Calu3 (cell line): ENCODE measurements around the gene RARA. TPM values are rescaled to one million over a fixed set of nuclear protein-coding genes. Genes with fewer than 3 reads are reported as not detected.

Source experiments
- BruUV-seq: library from RNA; stranded (reverse); fragments of 400-500 nt; replicated peaks from 2 replicates; lab custom pipeline; 2021; lab: Mats Ljungman, UMichigan
- CTCF ChIA-PET: fragments of 300-600 bp; sonication (Branson Sonifier 250); formaldehyde crosslinking; loops from one replicate; lab custom pipeline; 2022; ENCODE audit warnings: antibody characterized with exemption; lab: Charles Lee
- DNase-seq: peaks from one replicate; pipeline ENCODE4 v3.0.0; 2022
- H3K27ac Mint-ChIP-seq: one replicate; pipeline ENCODE4 v1.8.0; 2022; ENCODE audit warnings: mixed read lengths; ENCODE audit not compliant: unreplicated experiment
- H3K27me3 Mint-ChIP-seq: one replicate; pipeline ENCODE4 v1.8.0; 2022; ENCODE audit warnings: mixed read lengths; ENCODE audit not compliant: unreplicated experiment
- H3K36me3 Mint-ChIP-seq: one replicate; pipeline ENCODE4 v1.8.0; 2022; ENCODE audit warnings: mild to moderate bottlenecking, moderate library complexity, mixed read lengths; ENCODE audit not compliant: insufficient read depth, unreplicated experiment
- H3K4me1 Mint-ChIP-seq: one replicate; pipeline ENCODE4 v1.8.0; 2022; ENCODE audit warnings: mild to moderate bottlenecking, low read depth, mixed read lengths; ENCODE audit not compliant: unreplicated experiment
- H3K4me3 Mint-ChIP-seq: one replicate; pipeline ENCODE4 v1.8.0; 2022; ENCODE audit warnings: mild to moderate bottlenecking, low read depth, moderate library complexity, mixed read lengths; ENCODE audit not compliant: unreplicated experiment
- H3K9me3 Mint-ChIP-seq: one replicate; pipeline ENCODE4 v1.8.0; 2022; ENCODE audit warnings: low read depth, mixed read lengths; ENCODE audit not compliant: unreplicated experiment
- intact Hi-C: fragments of 100-400 bp; cut with micrococcal nuclease; formaldehyde crosslinking; loops from one replicate; pipeline ENCODE4 v1.10.0; 2022; ENCODE audit not compliant: unreplicated experiment
- total RNA-seq: library from RNA; stranded (reverse); gene quantifications from 2 replicates; pipeline ENCODE4 v1.2.3, GENCODE V29; 2022
- TF ChIP-seq, protein P1 (sequence below): fragments of 200-600 bp; IDR thresholded peaks from one replicate; pipeline ENCODE4 v1.8.0; 2022; ENCODE audit warnings: antibody characterized with exemption; ENCODE audit not compliant: unreplicated experiment

The RARA gene
- total RNA-seq, 1 experiment from 2014 or later = 150 TPM

DNA sequence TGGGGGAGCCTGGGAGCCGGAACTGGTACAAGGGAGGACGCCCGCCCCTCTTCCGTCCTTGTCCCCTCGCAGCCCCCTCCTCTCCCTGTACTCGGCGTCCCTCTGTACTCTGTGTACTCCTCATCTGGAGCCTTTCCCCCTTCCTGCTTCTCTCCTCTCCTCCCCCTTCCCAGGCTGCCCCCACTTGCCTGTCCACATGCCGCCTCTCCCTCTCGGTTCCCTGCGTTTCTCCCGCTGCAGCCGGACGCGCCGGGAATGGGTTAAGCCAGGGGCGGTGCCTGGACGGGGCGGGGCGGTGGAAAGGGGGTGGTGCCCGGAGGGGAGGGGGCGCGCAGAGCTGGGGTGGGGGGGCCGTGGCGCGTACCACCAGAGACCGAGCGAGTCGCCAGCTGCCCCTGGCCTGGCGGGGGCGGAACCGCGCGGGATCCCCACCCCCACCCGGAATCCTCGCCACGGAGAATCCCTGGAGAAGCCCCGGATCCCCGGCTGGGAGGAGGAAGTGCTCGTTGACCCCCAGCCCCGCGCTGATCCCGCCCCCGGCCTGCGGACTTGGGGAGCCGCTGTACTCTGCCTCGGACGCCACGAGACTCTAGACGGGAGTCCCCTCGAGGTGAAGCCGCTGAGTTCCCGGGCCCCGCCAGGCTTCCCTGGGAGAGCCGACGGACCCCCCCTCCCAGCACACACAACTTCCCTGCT lies 33.0 kb downstream of the RARA start:
- Mint-ChIP-seq H3K27me3 (no peaks in the 10 kb centered on the region), H3K9me3 (no peaks in the 10 kb centered on the region), H3K4me3 (peak overlapping the region; percentile 89), H3K36me3 (peaks cover 68% of the 10 kb centered on the region), H3K27ac (peak overlapping the region; percentile 75), H3K4me1 (peaks cover 65% of the 10 kb centered on the region)
- TF ChIP-seq, protein P1, sequence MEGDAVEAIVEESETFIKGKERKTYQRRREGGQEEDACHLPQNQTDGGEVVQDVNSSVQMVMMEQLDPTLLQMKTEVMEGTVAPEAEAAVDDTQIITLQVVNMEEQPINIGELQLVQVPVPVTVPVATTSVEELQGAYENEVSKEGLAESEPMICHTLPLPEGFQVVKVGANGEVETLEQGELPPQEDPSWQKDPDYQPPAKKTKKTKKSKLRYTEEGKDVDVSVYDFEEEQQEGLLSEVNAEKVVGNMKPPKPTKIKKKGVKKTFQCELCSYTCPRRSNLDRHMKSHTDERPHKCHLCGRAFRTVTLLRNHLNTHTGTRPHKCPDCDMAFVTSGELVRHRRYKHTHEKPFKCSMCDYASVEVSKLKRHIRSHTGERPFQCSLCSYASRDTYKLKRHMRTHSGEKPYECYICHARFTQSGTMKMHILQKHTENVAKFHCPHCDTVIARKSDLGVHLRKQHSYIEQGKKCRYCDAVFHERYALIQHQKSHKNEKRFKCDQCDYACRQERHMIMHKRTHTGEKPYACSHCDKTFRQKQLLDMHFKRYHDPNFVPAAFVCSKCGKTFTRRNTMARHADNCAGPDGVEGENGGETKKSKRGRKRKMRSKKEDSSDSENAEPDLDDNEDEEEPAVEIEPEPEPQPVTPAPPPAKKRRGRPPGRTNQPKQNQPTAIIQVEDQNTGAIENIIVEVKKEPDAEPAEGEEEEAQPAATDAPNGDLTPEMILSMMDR = no peak
- CTCF ChIA-PET = interaction anchor here (0.5 to 37.0 kb wide), 17 partner anchors 14 to 1897 kb away, joined by 3 to 1520 read pairs (median 4); partner anchors contain the start of genes RARA, TOP2A and WIPF2
- no TSS peak for BruUV-seq
- DNase-seq = peak; percentile 100
- intact Hi-C loops = loop anchor here (1.0 kb wide), 1 partner anchor 25 kb away; no protein-coding TSS in a partner anchor

DNA sequence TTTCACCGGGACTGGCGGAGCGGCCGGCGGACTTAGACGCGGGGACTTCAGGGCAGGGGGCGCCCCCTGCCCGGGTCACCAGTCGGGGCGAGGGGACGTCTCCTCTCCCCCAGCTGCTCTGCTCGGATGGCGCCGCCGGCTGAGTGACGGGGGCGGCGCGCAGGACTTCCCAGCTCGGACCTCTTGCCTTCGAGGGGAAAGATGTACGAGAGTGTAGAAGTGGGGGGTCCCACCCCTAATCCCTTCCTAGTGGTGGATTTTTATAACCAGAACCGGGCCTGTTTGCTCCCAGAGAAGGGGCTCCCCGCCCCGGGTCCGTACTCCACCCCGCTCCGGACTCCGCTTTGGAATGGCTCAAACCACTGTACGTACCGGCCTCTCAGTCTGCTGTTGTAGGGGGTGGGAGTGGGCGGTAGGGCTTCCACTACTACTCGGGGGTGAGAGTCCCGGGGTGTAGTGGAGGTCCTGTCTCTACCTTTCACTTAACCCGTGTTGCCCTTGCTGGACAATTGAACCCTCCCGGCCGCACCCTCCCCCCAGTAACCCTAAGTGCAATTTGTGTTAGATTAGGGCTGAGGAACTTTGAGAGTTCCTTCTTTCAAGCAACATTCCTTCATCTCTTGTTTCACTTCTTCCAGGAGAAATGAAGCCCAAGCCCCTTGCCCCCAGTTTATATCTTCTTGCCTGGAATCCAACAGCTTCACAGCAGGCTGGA lies 33.7 kb downstream of the RARA start:
- Mint-ChIP-seq H3K27ac (peak overlapping the region; percentile 75), H3K36me3 (peaks cover 68% of the 10 kb centered on the region), H3K9me3 (no peaks in the 10 kb centered on the region), H3K4me3 (peak overlapping the region; percentile 89), H3K4me1 (peaks cover 72% of the 10 kb centered on the region), H3K27me3 (no peaks in the 10 kb centered on the region)
- DNase-seq = peak; percentile 68
- intact Hi-C loops = no loop called here
- TF ChIP-seq, protein P1 = peak; percentile 45
- TSS peak; percentile 66 for BruUV-seq
- CTCF ChIA-PET = interaction anchor here (0.5 to 37.0 kb wide), 15 partner anchors 13 to 1896 kb away, joined by 3 to 1520 read pairs (median 4); partner anchors contain the start of genes RARA and TOP2A

DNA sequence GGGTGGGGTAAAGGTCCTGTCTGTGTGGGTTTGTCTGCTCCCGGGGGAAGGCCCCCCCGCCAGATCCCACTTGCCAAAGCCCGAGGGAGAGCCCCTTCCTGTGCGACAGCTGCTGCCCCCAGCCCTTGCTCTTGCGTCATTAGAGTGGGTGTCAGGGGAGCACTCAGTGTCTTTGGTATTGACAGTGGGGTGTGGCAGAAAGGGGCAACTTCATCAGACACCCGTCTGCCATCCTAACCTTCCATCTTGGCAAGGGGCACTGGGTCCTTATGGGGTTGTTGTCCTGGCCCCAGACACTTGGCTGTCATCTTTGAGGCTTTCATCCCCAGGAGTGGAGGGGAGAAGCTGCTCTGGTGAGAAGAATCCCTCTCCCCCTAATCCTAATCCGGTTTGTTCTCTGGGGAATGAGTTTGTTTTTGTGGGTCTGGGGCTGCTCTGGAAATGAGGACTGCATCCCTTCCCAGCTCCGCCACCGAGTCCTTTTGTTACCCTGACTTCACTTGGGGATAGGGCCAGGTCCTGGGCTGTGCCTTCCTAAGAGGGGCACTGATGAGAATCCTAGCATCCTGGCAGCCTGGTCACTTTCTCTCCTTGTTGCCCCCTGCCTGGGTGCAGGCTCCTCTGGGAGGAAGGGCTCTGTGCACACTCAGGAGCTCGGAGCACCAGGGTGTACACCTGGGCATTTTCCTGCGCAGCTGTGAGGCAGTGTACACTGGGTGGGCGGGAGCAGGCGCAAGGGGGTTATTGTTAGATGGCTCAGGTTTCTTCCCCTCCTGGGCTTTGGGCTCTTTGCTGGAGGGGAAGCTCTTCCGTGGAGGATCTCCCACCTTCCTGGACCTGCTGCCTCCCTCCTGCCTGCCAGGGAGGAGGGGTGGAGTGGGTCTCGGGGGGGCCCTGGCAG lies 34.5 kb downstream of the RARA start:
- Mint-ChIP-seq H3K27me3 (no peaks in the 10 kb centered on the region), H3K36me3 (peaks cover 70% of the 10 kb centered on the region), H3K9me3 (no peaks in the 10 kb centered on the region), H3K27ac (peak overlapping the region; percentile 75), H3K4me3 (peak overlapping the region; percentile 89), H3K4me1 (peaks cover 81% of the 10 kb centered on the region)
- intact Hi-C loops = loop anchor here (2.0 kb wide), 1 partner anchor 41 kb away; no protein-coding TSS in a partner anchor
- no TSS peak for BruUV-seq
- CTCF ChIA-PET = interaction anchor here (0.6 to 37.0 kb wide), 14 partner anchors 13 to 892 kb away, joined by 3 to 1520 read pairs (median 4); partner anchors contain the start of genes MED1, RARA and TOP2A
- TF ChIP-seq, protein P1 = no peak
- no peak for DNase-seq
